ENCODE data around the gene UBE3D.

DNA sequence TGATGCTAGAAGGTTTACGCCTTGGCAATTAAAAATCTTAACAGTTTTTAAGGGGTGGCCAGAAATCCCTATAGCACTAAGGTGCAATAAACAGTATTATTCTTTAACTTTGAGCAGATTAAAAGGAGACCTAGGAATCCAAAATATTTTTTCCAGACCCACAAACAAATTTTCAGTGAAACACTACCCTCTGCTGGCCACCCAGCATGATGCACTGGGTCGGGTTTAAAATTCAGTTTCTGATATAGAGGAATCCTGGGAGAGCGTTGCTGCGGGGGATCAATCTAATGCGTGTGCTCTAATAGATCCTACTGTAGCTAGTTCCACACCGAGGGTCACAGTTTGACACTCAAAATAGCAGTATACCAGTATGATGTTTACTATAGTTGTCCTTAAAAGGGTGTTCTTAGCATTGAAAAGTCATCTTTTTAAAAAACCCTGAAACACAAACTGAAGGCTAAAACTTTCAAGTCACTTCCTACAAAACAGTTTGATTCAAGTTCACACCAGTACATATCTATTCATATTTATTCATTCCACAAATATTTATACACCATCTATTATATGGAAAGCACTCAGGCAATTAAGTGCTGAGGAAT is 10.2 kb downstream of the UBE3D start:
- TF ChIP-seq, protein P1, sequence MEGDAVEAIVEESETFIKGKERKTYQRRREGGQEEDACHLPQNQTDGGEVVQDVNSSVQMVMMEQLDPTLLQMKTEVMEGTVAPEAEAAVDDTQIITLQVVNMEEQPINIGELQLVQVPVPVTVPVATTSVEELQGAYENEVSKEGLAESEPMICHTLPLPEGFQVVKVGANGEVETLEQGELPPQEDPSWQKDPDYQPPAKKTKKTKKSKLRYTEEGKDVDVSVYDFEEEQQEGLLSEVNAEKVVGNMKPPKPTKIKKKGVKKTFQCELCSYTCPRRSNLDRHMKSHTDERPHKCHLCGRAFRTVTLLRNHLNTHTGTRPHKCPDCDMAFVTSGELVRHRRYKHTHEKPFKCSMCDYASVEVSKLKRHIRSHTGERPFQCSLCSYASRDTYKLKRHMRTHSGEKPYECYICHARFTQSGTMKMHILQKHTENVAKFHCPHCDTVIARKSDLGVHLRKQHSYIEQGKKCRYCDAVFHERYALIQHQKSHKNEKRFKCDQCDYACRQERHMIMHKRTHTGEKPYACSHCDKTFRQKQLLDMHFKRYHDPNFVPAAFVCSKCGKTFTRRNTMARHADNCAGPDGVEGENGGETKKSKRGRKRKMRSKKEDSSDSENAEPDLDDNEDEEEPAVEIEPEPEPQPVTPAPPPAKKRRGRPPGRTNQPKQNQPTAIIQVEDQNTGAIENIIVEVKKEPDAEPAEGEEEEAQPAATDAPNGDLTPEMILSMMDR (IDR thresholded peaks at IDR 0.05; ENCODE audit: low read length) = peak; percentile 75
- TF ChIP-seq EZH2phosphoT487 (IDR thresholded peaks at IDR 0.05; ENCODE audit: low read length) = no peak
- no peak for TF ChIP-seq EZH2 (optimal IDR thresholded peaks at IDR 0.05; ENCODE audit: low read depth, low read length)
